CD4-positive, alpha-beta T cell (primary cell): ENCODE results near the gene SLC22A12. TPM values are rescaled to one million over a fixed set of nuclear protein-coding genes. Genes with fewer than 3 reads are reported as not detected.

Experiments used
- ATAC-seq: fragments of 200-7000 bp; cut with Tn5 transposase; one replicate; pipeline ENCODE4 v1.10.0; 2022; ENCODE audit warnings: mild to moderate bottlenecking; ENCODE audit not compliant: poor library complexity
- CTCF ChIA-PET: fragments of 350-600 bp; sonication (Branson Sonifier 250); formaldehyde crosslinking; loops from one replicate; lab custom pipeline; 2021; ENCODE audit warnings: antibody characterized with exemption, inconsistent platforms; lab: Charles Lee
- POLR2A ChIA-PET: fragments of 350-600 bp; sonication (Branson Sonifier 250); formaldehyde crosslinking; loops from one replicate; lab custom pipeline; 2021; ENCODE audit warnings: antibody characterized with exemption, inconsistent platforms; lab: Charles Lee
- DNase-seq, 14 experiments: peaks; one replicate each; pipeline ENCODE4 v3.0.0-alpha.2; 2013 to 2020; ENCODE audit warnings: mixed read lengths in 2 of 14
- H3K27ac ChIP-seq, 2 donors: one replicate each; pipeline versions ENCODE4 v1.5.1 to v1.7.0; 2013; ENCODE audit warnings: low read length in 2 of 2, low read depth in 1 of 2, mild to moderate bottlenecking in 1 of 2
- H3K27me3 ChIP-seq, 2 experiments: 1 replicate in 1 of 2; 2 replicates in 1 of 2; pipeline versions ENCODE4 v1.6.1 to v1.7.0; 2013; ENCODE audit warnings: low read length in 2 of 2, control low read depth in 1 of 2, mild to moderate bottlenecking in 1 of 2, moderate library complexity in 1 of 2; ENCODE audit not compliant: insufficient read depth in 2 of 2, control insufficient read depth in 1 of 2
- H3K36me3 ChIP-seq: one replicate; pipeline ENCODE4 v1.6.1; 2013; ENCODE audit warnings: low read length, control low read depth; ENCODE audit not compliant: insufficient read depth
- H3K4me1 ChIP-seq: one replicate; pipeline ENCODE4 v1.6.1; 2013; ENCODE audit warnings: low read length, control low read depth; ENCODE audit not compliant: insufficient read depth
- H3K4me3 ChIP-seq: one replicate; pipeline ENCODE4 v1.5.1; 2013; ENCODE audit warnings: mild to moderate bottlenecking, low read length, moderate library complexity
- H3K9me3 ChIP-seq, 2 experiments: 1 replicate in 1 of 2; 2 replicates in 1 of 2; pipeline versions ENCODE4 v1.6.1 to v1.7.0; 2013; ENCODE audit warnings: low read length in 2 of 2, mild to moderate bottlenecking in 2 of 2, control low read depth in 1 of 2, moderate library complexity in 1 of 2; ENCODE audit not compliant: control insufficient read depth in 1 of 2, insufficient read depth in 1 of 2
- H3K27ac Mint-ChIP-seq: one replicate; pipeline ENCODE4 v1.8.0; 2020; ENCODE audit warnings: mixed read lengths
- H3K27me3 Mint-ChIP-seq: one replicate; pipeline ENCODE4 v1.8.0; 2021; ENCODE audit warnings: mixed read lengths
- H3K36me3 Mint-ChIP-seq: one replicate; pipeline ENCODE4 v1.8.0; 2021; ENCODE audit warnings: low read depth, mixed read lengths
- H3K4me1 Mint-ChIP-seq: one replicate; pipeline ENCODE4 v1.8.0; 2021; ENCODE audit warnings: low read depth, mixed read lengths
- H3K4me3 Mint-ChIP-seq: one replicate; pipeline ENCODE4 v1.8.0; 2020; ENCODE audit warnings: mild to moderate bottlenecking, mixed read lengths
- H3K9me3 Mint-ChIP-seq: one replicate; pipeline ENCODE4 v1.8.0; 2020; ENCODE audit warnings: mixed read lengths
- CTCF ChIP-seq: fragments of 200-600 bp; IDR thresholded peaks from one replicate; pipeline ENCODE4 v1.8.0; 2022; ENCODE audit warnings: antibody characterized with exemption, mild to moderate bottlenecking
- intact Hi-C, 2 experiments: fragments of 100-400 bp; cut with DNase I in 1 of 2; cut with micrococcal nuclease in 1 of 2; formaldehyde crosslinking; loops; one replicate each; pipeline versions ENCODE4 v1.15.1 to v1.9.0; 2023 to 2025; cut with DNase I, micrococcal nuclease
- total RNA-seq, 174 experiments: library from RNA in 2 of 174; stranded (reverse) in 2 of 174; gene quantifications; one replicate each; pipeline ENCODE4 v1.2.3 and lab custom pipeline; 2021 to 2026

SLC22A12 gene
- total RNA-seq, 2 experiments from 2014 or later = not detected

DNA sequence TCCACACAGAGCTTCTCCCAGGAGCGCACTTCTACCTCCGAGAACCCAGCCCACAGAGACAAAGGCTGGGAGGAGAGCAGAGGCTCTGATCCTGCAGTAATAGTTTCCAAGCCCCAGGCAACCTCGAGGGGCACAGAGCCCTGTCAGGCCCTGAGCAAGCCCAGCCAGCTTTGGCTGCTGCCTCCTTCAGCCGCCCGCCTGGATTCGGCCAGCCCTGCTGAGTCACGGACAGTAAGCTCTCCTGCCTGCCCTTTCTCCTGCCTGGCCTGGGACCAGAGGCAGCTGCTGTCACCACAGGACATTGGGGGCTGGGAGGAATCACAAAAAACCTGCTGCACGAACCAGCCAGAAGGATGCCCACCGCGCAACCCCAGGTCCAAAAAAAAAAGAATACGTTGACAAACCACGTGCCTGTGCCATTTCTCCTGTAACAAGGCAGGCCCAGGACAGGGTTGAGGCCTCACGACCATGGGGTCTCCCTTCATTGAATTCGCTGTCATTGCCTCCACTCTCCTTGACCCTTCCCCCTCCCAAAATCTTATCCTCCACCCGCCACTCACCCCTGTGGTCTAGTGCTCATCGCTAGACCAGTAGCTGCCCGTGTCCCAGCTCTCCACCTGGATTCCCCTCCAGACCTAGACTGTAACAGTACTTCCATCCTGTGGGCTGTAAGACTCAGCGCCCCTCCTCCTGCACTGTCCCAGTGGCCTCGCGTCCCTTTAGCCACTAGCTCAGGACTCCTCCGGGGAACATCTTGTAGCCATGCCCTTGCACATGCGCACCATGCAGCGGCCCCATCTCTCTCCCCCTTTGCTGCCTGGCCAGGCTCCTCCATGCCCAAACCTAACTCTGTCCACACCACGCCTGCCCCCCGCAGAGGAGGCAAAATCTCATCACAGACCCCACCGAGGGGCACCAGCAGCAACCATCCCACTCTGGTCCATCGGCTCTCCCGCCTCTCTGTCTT lies 7.4 kb upstream of the SLC22A12 start:
- Histone ChIP-seq H3K27me3 (peaks cover 0 to 4% of the 10 kb centered on the region in 2 experiments), H3K9me3 (peaks cover 0 to 5% of the 10 kb centered on the region in 2 experiments), H3K4me1 (no peaks in the 10 kb centered on the region), H3K4me3 (no peak overlapping the region), H3K36me3 (no peaks in the 10 kb centered on the region), H3K27ac (no peak overlapping the region)
- ATAC-seq (no peak), DNase-seq (no peak)
- no peaks in the 10 kb centered on the region for H3K27me3 Mint-ChIP-seq
- no peak overlapping the region for H3K4me3 Mint-ChIP-seq
- POLR2A ChIA-PET = no interaction called here
- no peaks in the 10 kb centered on the region for H3K36me3 Mint-ChIP-seq
- CTCF ChIA-PET = no interaction called here
- TF ChIP-seq CTCF = no peak
- no peaks in the 10 kb centered on the region for H3K4me1 Mint-ChIP-seq
- H3K9me3 Mint-ChIP-seq = peaks cover 9% of the 10 kb centered on the region
- intact Hi-C loops = no loop called here
- H3K27ac Mint-ChIP-seq = no peak overlapping the region

GRCh38 chr11:64585150-64585549 lies 5.9 kb upstream of the SLC22A12 start:
- no peak for TF ChIP-seq CTCF
- POLR2A ChIA-PET = no interaction called here

GRCh38 chr11:64586366-64586765 lies 4.7 kb upstream of the SLC22A12 start:
- Mint-ChIP-seq H3K4me1 (no peaks in the 10 kb centered on the region), H3K9me3 (peaks cover 15% of the 10 kb centered on the region), H3K27me3 (no peaks in the 10 kb centered on the region), H3K4me3 (no peak overlapping the region), H3K36me3 (no peaks in the 10 kb centered on the region), H3K27ac (no peak overlapping the region)
- CTCF ChIA-PET = no interaction called here
- H3K27ac ChIP-seq = no peak overlapping the region
- TF ChIP-seq CTCF = no peak
- no peak for ATAC-seq
- POLR2A ChIA-PET = no interaction called here
- intact Hi-C loops = no loop called here
- H3K4me1 ChIP-seq = no peaks in the 10 kb centered on the region
- H3K4me3 ChIP-seq = no peak overlapping the region
- DNase-seq = no peak
- no peaks in the 10 kb centered on the region for H3K36me3 ChIP-seq
- peaks cover 3 to 11% of the 10 kb centered on the region in 2 experiments for H3K9me3 ChIP-seq
- H3K27me3 ChIP-seq = peaks cover 4% of the 10 kb centered on the region in 2 experiments

More at GRCh38 chr11:64585150-64585549, 5.9 kb upstream of the SLC22A12 start:
- H3K4me3 ChIP-seq = no peak overlapping the region
- DNase-seq (no peak), ATAC-seq (no peak)
- CTCF ChIA-PET = no interaction called here
- peaks cover 4% of the 10 kb centered on the region in 2 experiments for H3K27me3 ChIP-seq
- Mint-ChIP-seq H3K4me1 (no peaks in the 10 kb centered on the region), H3K27ac (no peak overlapping the region), H3K9me3 (peaks cover 15% of the 10 kb centered on the region), H3K36me3 (no peaks in the 10 kb centered on the region), H3K27me3 (no peaks in the 10 kb centered on the region), H3K4me3 (no peak overlapping the region)
- no peak overlapping the region for H3K27ac ChIP-seq
- H3K9me3 ChIP-seq = peaks cover 3 to 11% of the 10 kb centered on the region in 2 experiments
- intact Hi-C loops = no loop called here
- H3K4me1 ChIP-seq = no peaks in the 10 kb centered on the region
- no peaks in the 10 kb centered on the region for H3K36me3 ChIP-seq
